DOHH2 (cell line): ENCODE measurements around the gene RIN1.

Source experiments
- H3F3A ChIP-seq: fragments of 200-600 bp; sonication (generic), shearing (Covaris generic); 2 replicates; pipeline ENCODE4 v1.6.0; 2016; ENCODE audit warnings: antibody characterized with exemption, mild to moderate bottlenecking; ENCODE audit not compliant: control insufficient read depth, insufficient read depth
- H3K27ac ChIP-seq: fragments of 200-600 bp; sonication (generic); 2 replicates; pipeline ENCODE4 v1.5.1; 2014; ENCODE audit warnings: low read depth, mild to moderate bottlenecking, low read length, moderate library complexity
- H3K27me3 ChIP-seq: fragments of 200-600 bp; sonication (generic); 2 replicates; pipeline ENCODE4 v1.6.1; 2014; ENCODE audit warnings: mild to moderate bottlenecking, low read length, mixed read lengths; ENCODE audit not compliant: control insufficient read depth
- H3K36me3 ChIP-seq: fragments of 200-600 bp; sonication (generic); 2 replicates; pipeline ENCODE4 v1.6.1; 2014; ENCODE audit warnings: mild to moderate bottlenecking, low read length, moderate library complexity, mixed read lengths; ENCODE audit not compliant: control insufficient read depth
- H3K4me1 ChIP-seq: fragments of 200-600 bp; sonication (generic); 2 replicates; pipeline ENCODE4 v1.6.1; 2014; ENCODE audit warnings: mild to moderate bottlenecking, low read length, mixed read lengths; ENCODE audit not compliant: control insufficient read depth
- H3K4me2 ChIP-seq: fragments of 200-600 bp; sonication (generic); 2 replicates; pipeline ENCODE4 v1.6.0; 2014; ENCODE audit warnings: mild to moderate bottlenecking, low read length, moderate library complexity
- H3K4me3 ChIP-seq: fragments of 200-600 bp; sonication (generic); 2 replicates; pipeline ENCODE4 v1.5.1; 2014; ENCODE audit warnings: mild to moderate bottlenecking, low read length, mixed read lengths
- H3K79me2 ChIP-seq: fragments of 200-600 bp; sonication (generic); 2 replicates; pipeline ENCODE4 v1.6.1; 2014; ENCODE audit warnings: mild to moderate bottlenecking, low read length, mixed read lengths; ENCODE audit not compliant: control insufficient read depth
- H3K9me2 ChIP-seq: fragments of 200-600 bp; sonication (generic); replicated peaks from 2 replicates; pipeline ENCODE4 v1.6.1; 2014; ENCODE audit warnings: mild to moderate bottlenecking, low read length, mixed read lengths; ENCODE audit not compliant: control insufficient read depth
- H3K9me3 ChIP-seq: fragments of 200-600 bp; sonication (generic); 2 replicates; pipeline ENCODE4 v1.6.1; 2014; ENCODE audit warnings: antibody characterized with exemption, low read length, mixed read lengths; ENCODE audit not compliant: control insufficient read depth, insufficient read depth
- H4K20me1 ChIP-seq: fragments of 200-600 bp; sonication (generic); 2 replicates; pipeline ENCODE4 v1.6.0; 2014; ENCODE audit warnings: low read depth, mild to moderate bottlenecking, antibody characterized with exemption, low read length, moderate library complexity; ENCODE audit not compliant: control insufficient read depth, insufficient read depth
- CTCF ChIP-seq: fragments of 200-600 bp; sonication (generic); IDR thresholded peaks from one replicate; pipeline ENCODE4 v1.5.1; 2014; ENCODE audit warnings: antibody characterized with exemption, mild to moderate bottlenecking, low read depth, low read length; ENCODE audit not compliant: poor library complexity, severe bottlenecking
- EZH2phosphoT487 ChIP-seq: fragments of 200-600 bp; sonication (generic); IDR thresholded peaks from 2 replicates; pipeline ENCODE4 v1.6.1; 2017; ENCODE audit warnings: borderline replicate concordance, mild to moderate bottlenecking, antibody characterized with exemption, low read length, moderate library complexity, mixed read lengths

The RIN1 gene

GRCh38 chr11:66314186-66314501 is 22.1 kb downstream of the RIN1 start:
- no peak for TF ChIP-seq EZH2phosphoT487
- TF ChIP-seq CTCF = no peak
- Histone ChIP-seq H3K27me3 (no peaks in the 10 kb centered on the region), H3K4me2 (no peak overlapping the region), H3K9me3 (no peaks in the 10 kb centered on the region), H3K36me3 (no peaks in the 10 kb centered on the region), H4K20me1 (no peaks in the 10 kb centered on the region), H3K4me3 (no peak overlapping the region), H3K9me2 (no peaks in the 10 kb centered on the region), H3K4me1 (peaks cover 46% of the 10 kb centered on the region), H3F3A (peaks cover 11% of the 10 kb centered on the region), H3K79me2 (no peaks in the 10 kb centered on the region), H3K27ac (no peak overlapping the region)

GRCh38 chr11:66313321-66314185 is 22.7 kb downstream of the RIN1 start:
- no peaks in the 10 kb centered on the region for H3K36me3 ChIP-seq
- H3K4me1 ChIP-seq = peaks cover 40% of the 10 kb centered on the region

GRCh38 chr11:66312549-66313320 is 23.5 kb downstream of the RIN1 start:
- no peaks in the 10 kb centered on the region for H3K79me2 ChIP-seq
- H3K27ac ChIP-seq = peak overlapping the region; percentile 77

More at GRCh38 chr11:66313321-66314185, 22.7 kb downstream of the RIN1 start:
- Histone ChIP-seq H3K27ac (no peak overlapping the region), H3K9me3 (no peaks in the 10 kb centered on the region), H3F3A (peaks cover 9% of the 10 kb centered on the region), H3K4me2 (peak overlapping the region; percentile 55), H3K79me2 (no peaks in the 10 kb centered on the region), H3K4me3 (peak overlapping the region; percentile 52), H4K20me1 (no peaks in the 10 kb centered on the region), H3K27me3 (no peaks in the 10 kb centered on the region), H3K9me2 (no peaks in the 10 kb centered on the region)
- TF ChIP-seq EZH2phosphoT487 (no peak), CTCF (peak; percentile 34)

More at GRCh38 chr11:66312549-66313320, 23.5 kb downstream of the RIN1 start:
- peak overlapping the region; percentile 87 for H3K4me2 ChIP-seq
- no peaks in the 10 kb centered on the region for H3K27me3 ChIP-seq
- H3K9me2 ChIP-seq = no peaks in the 10 kb centered on the region
- H4K20me1 ChIP-seq = no peaks in the 10 kb centered on the region
- H3K9me3 ChIP-seq = no peaks in the 10 kb centered on the region
- H3K36me3 ChIP-seq = no peaks in the 10 kb centered on the region
- peaks cover 32% of the 10 kb centered on the region for H3K4me1 ChIP-seq
- TF ChIP-seq EZH2phosphoT487 = no peak
- TF ChIP-seq CTCF = no peak
- H3K4me3 ChIP-seq = peak overlapping the region; percentile 82
- H3F3A ChIP-seq = peaks cover 4% of the 10 kb centered on the region; the same call in 1 of the 2 replicates
